GM10847 (cell line): ENCODE results near the gene VIT.

ENCODE experiments used
- POLR2A ChIP-seq: IDR thresholded peaks from 2 replicates; pipeline ENCODE4 v1.6.1; 2011; ENCODE audit not compliant: insufficient read length; ENCODE audit errors: extremely low read depth

Gene VIT

DNA sequence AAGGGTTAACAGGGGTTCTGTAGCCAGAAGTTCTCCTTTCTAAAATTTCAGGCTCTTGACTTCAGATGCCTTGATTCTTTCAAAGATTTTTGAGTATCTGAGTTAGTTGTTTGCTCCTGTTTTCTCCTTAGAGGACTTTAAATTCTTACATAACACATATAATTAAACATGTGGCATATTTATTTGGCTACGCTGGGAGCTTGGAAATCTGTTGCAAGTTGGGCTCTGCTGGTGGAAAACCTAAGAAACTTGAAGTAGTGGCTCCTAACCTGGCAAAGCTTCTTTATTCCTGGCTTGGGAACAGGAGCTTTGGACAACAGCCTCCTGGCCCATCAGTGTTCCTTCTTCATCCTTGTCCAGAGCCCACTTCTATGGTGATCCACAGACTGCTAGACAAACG lies 72.6 kb downstream of the VIT start:
- no peak for TF ChIP-seq POLR2A

DNA sequence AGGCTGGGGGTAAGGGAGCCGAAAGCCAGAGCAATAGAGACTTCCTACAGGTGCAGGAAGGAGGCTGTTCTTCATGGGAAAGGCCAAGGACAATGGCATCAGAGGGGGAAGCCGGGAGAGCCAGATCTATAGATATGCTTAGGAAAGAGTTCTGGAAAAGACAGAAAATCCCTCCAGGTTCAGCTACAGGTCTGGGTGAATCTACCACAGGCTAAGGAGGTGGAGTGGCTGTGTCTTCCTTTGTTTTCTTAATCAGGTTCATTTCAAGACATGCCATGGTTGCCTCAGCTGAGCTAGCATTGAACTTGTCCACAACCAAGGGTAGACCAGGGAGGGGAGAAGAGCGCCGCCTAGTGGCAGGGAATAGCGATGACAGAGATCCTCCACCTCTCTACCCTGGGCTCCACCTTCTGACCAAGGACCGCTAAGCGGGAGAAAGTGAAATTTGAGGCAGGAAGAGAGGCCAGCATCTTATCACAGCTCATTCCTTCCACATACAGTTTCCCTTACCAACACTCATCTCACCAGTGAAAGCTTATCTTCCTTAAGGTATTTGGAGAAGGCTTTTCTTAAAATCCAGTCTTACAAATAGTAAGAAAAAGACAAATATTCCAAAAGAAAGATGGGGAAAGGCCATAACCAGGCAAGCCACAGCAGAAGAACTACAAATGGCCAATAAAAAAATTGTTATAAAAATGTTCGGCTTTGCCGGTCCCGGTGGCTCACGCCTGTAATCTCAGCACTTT lies 74.2 kb downstream of the VIT start:
- no peak for TF ChIP-seq POLR2A

DNA sequence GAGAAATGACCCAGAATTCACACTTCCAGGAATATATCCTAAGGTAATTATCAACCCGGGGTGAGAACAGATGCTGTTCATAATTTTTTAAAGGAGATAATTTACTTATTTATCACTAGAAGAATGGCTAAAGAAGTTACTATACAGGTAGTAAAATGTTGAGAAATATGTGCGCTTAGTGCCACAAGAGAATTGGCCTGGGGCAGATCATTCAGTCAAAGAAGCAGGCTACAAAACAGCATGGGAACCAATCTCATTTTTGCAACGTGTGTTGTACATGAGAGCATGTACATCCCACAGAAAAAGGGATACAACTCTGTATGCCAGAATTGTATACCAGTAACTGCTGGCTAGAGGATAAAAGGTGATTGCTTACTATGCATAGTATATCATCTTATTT lies 75.2 kb downstream of the VIT start:
- no peak for TF ChIP-seq POLR2A

DNA sequence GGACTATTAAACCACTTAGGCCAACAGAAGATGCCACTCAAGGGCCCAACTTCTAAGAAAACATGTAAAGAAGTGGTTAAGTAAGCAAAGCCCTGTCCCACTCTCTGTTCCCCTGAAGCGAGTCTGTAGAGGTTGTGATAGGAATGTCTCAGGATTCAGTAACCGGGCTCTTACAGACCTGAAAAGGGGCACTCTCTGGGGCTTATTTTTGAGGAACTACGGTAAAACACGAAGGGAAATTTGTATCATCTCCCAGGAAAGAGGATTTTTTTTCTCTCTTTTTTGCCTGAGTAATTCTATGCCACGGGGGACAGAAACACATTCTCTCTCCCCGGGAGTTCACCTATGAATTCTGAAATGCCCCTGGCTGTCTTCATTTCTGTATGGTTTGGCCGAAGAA lies 77.4 kb downstream of the VIT start:
- TF ChIP-seq POLR2A, result no peak

DNA sequence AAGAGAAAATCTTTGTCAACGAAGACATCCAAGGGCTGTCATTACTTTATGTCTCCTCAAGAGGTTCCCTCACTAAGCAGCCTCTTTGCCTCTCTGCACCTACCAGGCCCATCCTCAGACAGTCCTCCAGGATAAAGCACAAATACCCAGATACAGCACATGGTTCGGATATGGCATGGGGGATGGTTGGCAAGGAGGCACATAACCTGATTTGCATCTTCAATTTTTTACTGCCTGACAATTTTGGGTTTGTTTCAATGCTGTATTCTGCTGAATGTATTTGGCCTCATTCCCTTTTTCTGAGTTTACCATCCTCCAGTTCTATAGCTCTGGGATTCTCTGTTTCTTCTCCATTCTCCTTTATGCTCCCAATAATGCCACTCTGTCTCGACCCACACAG lies 78.8 kb downstream of the VIT start:
- TF ChIP-seq POLR2A, result no peak

DNA sequence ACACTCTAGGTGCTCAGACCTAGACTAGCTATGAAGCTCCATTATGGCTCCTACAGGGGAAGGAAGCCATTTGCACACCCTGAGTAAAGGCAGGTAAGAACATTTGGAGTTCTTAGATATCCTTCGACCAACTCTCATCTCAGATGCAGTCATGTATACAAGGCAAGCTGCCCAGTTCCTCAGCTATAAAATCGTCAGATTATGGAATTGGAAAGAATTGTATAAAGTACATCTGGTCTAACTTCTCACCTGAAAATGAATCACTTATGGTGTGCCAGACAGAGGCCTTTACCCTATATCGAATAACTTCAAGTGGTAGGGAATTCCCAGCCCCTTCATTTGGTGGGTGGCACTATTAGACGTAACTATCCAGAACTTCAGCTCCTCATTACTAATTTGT lies 79.3 kb downstream of the VIT start:
- TF ChIP-seq POLR2A, result no peak

DNA sequence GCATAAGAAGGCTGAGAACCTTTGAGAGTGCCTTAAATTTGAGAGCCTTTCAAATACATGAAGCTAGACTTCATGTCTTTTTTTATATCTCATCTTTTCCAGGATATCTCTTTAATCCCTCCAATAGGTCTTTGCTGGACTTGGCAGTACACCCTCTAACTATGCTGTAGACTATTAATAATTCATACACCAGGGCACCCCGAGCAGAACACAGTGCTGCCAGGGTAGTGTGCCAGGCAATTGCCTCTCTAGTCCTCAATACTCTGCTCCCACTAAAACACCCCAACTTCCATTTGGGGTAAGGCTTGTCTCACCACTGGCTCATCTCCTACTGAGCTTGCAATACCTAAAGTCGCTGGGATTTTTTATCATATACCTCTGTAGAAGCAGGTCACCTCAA lies 80.8 kb downstream of the VIT start:
- TF ChIP-seq POLR2A, result no peak

DNA sequence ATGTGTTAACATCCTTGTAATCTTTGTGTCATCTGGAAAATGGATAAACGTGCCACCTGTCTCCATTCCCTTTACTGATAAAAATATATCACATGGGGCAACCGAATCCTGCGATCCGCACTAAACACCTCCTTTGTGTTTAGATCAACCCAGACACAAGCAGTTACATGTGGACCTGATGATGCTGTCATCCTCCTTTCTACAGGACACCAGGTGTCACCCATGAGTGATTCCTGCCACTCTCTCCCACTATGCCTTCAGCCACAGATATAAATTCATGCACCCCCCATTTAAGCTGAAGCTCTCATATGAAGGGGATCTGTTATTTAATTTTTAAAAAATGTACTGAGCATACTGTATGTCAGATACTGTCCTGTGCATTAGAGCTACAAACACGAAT lies 81.3 kb downstream of the VIT start:
- TF ChIP-seq POLR2A, result no peak

DNA sequence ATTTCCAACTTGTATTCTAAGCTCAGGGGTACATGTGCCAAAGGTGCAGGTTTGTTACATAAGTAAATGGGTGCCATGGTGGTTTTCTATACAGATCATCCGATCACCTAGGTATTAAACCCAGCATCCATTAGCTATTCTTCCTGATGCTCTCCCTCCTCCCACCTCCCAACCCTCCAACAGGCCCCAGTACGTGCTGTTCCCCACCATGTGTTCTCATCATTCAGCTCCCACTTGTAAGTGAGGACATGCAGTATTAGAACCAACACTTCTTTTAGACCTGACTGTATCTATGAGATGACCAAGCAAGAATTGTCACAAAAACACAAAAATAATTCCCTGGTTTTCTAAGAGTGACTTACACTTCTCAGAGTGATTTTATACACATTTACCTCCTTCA lies 83.0 kb downstream of the VIT start:
- TF ChIP-seq POLR2A, result no peak

DNA sequence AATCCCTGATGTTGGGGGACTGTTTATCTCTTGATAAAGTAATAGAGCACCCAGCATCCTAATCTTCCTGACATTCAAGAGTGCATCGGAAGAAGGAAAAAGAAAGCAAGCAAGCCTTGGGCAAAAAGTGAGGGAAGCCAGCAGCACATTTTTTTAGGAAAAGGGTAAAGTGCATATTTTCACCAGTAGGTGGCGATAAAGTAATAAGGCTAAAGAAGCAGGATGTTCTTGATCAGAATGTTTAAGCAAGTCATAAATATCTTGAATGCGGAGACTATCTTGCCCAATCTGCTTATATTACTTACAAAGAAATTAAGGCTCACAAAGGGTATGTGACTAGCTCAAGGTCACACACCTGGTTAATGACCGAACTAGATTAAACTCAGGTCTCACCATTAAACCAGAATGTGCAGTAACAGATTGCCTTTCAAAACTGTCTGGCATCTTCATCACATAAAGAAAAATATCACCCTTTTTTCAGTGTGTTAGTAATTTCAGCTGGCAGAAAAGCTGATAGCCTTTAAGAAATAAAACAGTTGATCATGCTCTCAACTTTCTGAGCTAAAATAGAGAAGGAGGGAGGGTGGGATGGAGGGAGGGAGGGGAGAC lies 83.8 kb downstream of the VIT start:
- no peak for TF ChIP-seq POLR2A

DNA sequence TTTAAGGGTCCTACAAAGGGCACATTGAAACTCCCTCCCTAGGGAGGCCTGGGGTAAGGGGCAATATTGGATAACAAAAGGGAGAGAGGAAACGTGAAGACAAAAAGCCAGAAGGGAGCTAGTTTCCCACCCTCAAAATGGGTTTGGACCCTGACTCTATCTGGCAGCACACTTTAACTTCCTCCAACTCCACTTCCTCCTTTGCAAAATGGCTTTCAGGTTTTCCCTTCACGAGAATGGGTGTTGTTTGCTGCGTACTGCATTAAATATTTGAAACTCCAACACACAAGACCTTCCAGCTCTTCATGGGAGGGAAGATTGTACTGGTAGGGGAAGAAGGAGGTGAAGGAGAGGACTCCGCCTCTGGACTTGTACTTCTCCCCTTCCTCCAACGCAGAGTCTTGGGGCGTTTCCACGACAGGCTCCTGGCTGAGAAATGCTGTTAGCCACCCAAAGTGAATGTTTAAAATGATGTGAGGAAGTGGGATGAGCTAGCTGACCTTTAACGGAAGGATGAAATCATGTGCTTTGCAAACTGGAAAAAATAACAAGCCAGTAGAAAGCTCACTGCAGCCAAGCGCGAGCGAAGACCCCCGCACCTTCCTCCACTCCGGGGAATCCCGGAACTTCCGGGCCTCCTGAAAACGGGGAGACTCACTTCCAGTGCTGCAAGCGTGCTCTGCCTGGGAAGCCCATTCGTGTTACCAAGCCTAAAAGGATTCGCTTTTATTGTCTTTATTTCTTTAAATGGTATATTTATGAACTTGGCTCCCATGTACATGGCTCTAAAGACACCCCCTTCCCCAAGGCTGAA lies 85.6 kb downstream of the VIT start:
- TF ChIP-seq POLR2A, result no peak

DNA sequence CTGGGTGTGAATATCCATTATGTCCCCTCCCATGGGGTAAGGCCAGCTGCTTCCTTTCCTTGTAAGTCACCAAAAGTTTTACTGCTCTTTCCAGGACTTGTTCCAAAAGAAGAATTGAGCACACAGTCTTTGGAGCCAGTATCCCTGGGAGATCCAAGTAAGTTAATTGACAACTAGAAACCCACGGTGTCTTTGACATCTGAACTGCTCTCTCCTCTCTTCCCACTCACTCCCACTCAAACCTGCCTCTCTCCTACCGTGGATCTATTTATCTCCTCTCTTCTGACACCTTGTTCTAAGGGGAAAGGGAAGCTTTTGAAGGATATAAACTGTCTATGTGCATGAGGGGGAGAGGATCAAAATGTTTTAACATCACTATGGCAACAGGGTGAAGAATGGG lies 86.7 kb downstream of the VIT start:
- no peak for TF ChIP-seq POLR2A

DNA sequence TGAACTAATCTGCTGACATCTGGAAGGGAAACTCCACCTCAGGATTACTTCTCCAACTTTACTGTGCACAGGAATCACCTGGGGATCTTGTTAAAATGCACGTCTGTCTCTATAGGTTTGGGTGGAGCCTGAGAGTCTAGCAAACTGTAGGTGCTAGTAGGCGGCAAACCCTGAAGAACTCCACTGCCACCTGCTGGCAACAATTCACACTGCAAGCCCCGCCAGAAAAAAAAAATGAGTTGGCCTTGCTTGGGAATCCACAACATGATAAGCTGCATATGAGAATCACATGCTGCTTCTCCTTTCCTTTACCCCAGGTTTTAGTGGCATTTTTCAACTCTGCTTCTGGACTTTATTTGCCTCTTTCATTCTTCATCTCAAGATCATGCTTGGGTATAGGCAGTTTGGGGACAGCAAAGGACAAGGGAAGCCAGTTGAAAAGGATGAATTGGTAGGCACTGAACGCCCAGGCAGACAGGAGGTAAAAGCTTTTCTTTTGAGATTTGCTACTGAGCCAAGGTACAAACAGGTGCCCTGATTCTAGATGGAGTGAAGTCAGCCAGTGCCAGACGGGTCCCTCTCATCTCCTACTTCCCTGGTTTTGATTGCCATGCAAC lies 88.8 kb downstream of the VIT start:
- no peak for TF ChIP-seq POLR2A

DNA sequence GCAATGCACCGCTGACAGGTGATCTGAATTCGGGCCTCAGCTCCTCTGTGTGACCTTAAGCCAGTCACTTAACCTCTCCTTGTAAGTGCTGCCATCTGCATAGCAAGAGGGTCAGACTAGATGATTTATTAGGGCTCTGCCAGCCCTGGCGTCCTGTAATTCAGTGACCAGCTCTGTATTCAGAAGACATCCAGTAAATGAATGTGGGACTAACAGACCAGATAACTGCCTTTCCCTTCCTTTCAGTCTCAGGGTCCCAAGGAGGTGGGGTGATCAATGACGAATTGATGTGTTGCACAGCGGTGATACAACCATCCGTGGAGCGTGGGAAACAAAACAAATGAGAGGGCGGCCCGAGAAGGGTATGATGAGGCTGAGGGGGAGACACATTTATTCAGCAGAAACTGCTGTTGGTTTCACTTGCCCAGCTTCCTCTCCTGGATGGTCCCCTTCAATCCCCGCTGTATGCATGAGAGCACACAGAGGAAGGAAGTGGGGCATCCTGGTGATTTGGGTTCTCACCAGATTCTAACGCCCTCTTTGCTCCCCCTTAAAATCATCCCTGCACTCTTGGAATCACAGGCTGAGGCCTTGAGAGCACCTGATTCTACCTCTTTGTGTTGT lies 92.8 kb downstream of the VIT start:
- TF ChIP-seq POLR2A, result no peak

DNA sequence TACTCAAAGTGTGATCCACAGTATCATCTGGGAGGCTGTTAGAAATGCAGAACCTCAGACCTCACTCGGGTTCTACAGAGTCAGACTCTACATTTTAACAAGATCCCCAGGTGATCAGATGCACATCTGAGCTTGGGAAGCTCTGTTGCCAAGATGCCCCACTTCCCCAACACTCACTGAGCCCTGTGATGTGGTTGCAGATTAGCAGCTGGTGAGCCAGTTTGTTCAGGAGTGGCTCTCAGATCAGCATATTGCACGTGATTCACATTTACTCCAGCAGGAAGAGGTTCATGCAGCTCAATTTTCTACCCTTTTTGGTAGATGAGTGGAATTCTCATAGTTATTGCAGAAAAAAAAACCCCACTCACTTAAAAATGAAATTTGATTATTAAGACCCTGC lies 96.4 kb downstream of the VIT start:
- no peak for TF ChIP-seq POLR2A
